K562 (cell line): ENCODE measurements around the gene HBB. TPM values are rescaled to one million over a fixed set of nuclear protein-coding genes. Genes with fewer than 3 reads are reported as not detected.
A peak's percentile ranks its signal among the peaks of the same experiment; 100 is the strongest.

ENCODE experiments used
- ARNT ChIP-seq, 2 experiments: fragments of 450-650 bp; IDR thresholded peaks; 2 replicates each; pipeline ENCODE4 v1.6.1; 2016; ENCODE audit warnings: mild to moderate bottlenecking in 1 of 2
- BRD4 ChIP-seq: fragments of 200-600 bp; sonication (generic); IDR thresholded peaks from 2 replicates; pipeline ENCODE4 v1.6.1; 2017; ENCODE audit warnings: inconsistent platforms
- DNMT1 ChIP-seq: fragments of 450-650 bp; IDR thresholded peaks from 2 replicates; pipeline ENCODE4 v1.6.1; 2016; ENCODE audit warnings: antibody characterized with exemption, mild to moderate bottlenecking
- ERF ChIP-seq: fragments of 450-650 bp; formaldehyde crosslinking; IDR thresholded peaks from 2 replicates; pipeline ENCODE4 v1.4.0; 2020; ENCODE audit warnings: mild to moderate bottlenecking, mixed read lengths
- FOXM1 ChIP-seq, 2 experiments: fragments of 450-650 bp in 1 of 2; sonication (generic) in 1 of 2; formaldehyde crosslinking in 1 of 2; IDR thresholded peaks; 2 replicates each; pipeline versions ENCODE4 v1.6.1 to v1.9.0; 2017 to 2022; ENCODE audit warnings: low read depth in 2 of 2, mild to moderate bottlenecking in 2 of 2, missing genetic modification reagents in 1 of 2, moderate library complexity in 1 of 2
- HBP1 ChIP-seq: fragments of 450-650 bp; formaldehyde crosslinking; IDR thresholded peaks from 2 replicates; pipeline ENCODE4 v1.4.0; 2022; ENCODE audit warnings: missing genetic modification characterization
- HCFC1 ChIP-seq: IDR thresholded peaks from 2 replicates; pipeline ENCODE4 v1.6.1; 2012; ENCODE audit warnings: low read depth, low read length, improper control_type of control experiment
- NELFE ChIP-seq: IDR thresholded peaks from 2 replicates; pipeline ENCODE4 v1.6.1; 2011; ENCODE audit warnings: mild to moderate bottlenecking; ENCODE audit not compliant: insufficient read depth, insufficient read length
- PCBP1 ChIP-seq: fragments of 200-400 bp; formaldehyde crosslinking; IDR thresholded peaks from 2 replicates; pipeline ENCODE4 v1.6.1; 2018; ENCODE audit warnings: mild to moderate bottlenecking, low read depth, low read length; ENCODE audit not compliant: poor library complexity, severe bottlenecking
- PURB ChIP-seq: sonication (generic); formaldehyde crosslinking; IDR thresholded peaks from 2 replicates; pipeline ENCODE4 v1.9.0; 2021; ENCODE audit warnings: low read depth, mild to moderate bottlenecking, missing genetic modification reagents
- SAFB2 ChIP-seq: fragments of 200-400 bp; formaldehyde crosslinking; IDR thresholded peaks from 2 replicates; pipeline ENCODE4 v1.6.1; 2018; ENCODE audit warnings: borderline replicate concordance, low read length, low read depth, moderate library complexity; ENCODE audit not compliant: severe bottlenecking
- SNAPC5 ChIP-seq: fragments of 250-450 bp; sonication (Bioruptor Pico); IDR thresholded peaks from 2 replicates; pipeline ENCODE4 v1.8.0; 2021; ENCODE audit warnings: moderate library complexity, mild to moderate bottlenecking, inconsistent platforms
- SUPT5H ChIP-seq: fragments of 450-650 bp; IDR thresholded peaks from 2 replicates; pipeline ENCODE4 v1.6.1; 2016
- TFAM ChIP-seq: fragments of 250-450 bp; sonication (Bioruptor Pico); conservative IDR thresholded peaks from 2 replicates; pipeline ENCODE4 v1.5.0; 2021; ENCODE audit warnings: mild to moderate bottlenecking, moderate library complexity
- ZBTB2 ChIP-seq: fragments of 450-650 bp; IDR thresholded peaks from 2 replicates; pipeline ENCODE4 v1.6.1; 2016; ENCODE audit warnings: antibody characterized with exemption
- ZBTB43 ChIP-seq: sonication (generic); formaldehyde crosslinking; IDR thresholded peaks from 2 replicates; pipeline ENCODE4 v1.8.0; 2023; ENCODE audit warnings: mild to moderate bottlenecking, missing genetic modification reagents
- ZKSCAN1 ChIP-seq: fragments of 150-350 bp; IDR thresholded peaks from 2 replicates; pipeline ENCODE4 v1.6.1; 2016; ENCODE audit warnings: low read depth, low read length
- ZNF431 ChIP-seq: sonication (generic); formaldehyde crosslinking; IDR thresholded peaks from 2 replicates; pipeline ENCODE4 v1.8.0; 2022; ENCODE audit warnings: mild to moderate bottlenecking, missing genetic modification reagents
- ZNF639 ChIP-seq, 2 experiments: fragments of 200-800 bp in 1 of 2; sonication (Bioruptor generic) in 1 of 2; sonication (generic) in 1 of 2; formaldehyde crosslinking in 1 of 2; IDR thresholded peaks in 1 of 2; conservative IDR thresholded peaks in 1 of 2; 2 replicates each; pipeline versions ENCODE4 v1.5.0 to v1.6.1; 2016 to 2020; ENCODE audit warnings: missing compliant biosample characterization in 1 of 2, missing genetic modification characterization in 1 of 2, missing genetic modification reagents in 1 of 2
- ZZZ3 ChIP-seq: fragments of 450-650 bp; IDR thresholded peaks from 2 replicates; pipeline ENCODE4 v1.6.1; 2016; ENCODE audit warnings: antibody characterized with exemption, mild to moderate bottlenecking, moderate library complexity
- polyA plus RNA-seq, 8 experiments: library from polyadenylated mRNA; depleted of rRNA in 4 of 8; stranded (reverse) in 5 of 8; unstranded in 3 of 8; fragments of >200 nt; fragmentation: Nextera tagmentation in 2 of 8; fragmentation: Illumina TruSeq in 1 of 8; extraction: Ambion mirVana in 2 of 8; extraction: Trizol in 1 of 8; gene quantifications; 2 replicates each; pipeline versions ENCODE4 v1.2.1 to v1.2.3, GENCODE V29; 2011 to 2014; ENCODE audit warnings: inconsistent platforms in 1 of 8, missing spikeins in 1 of 8
- total RNA-seq, 7 experiments: library from RNA; depleted of rRNA in 6 of 7; stranded (reverse); fragments of >200 nt in 6 of 7; fragmentation: Illumina TruSeq in 2 of 7; extraction: Trizol in 2 of 7; gene quantifications; 2 replicates each; pipeline versions ENCODE4 v1.2.1 to v1.2.3, GENCODE V29; 2011 to 2021; ENCODE audit warnings: low replicate concordance in 1 of 7

HBB gene
- total and polyA plus RNA-seq, 9 of the 15 experiments (the other 6 are each of a cell fraction or from before 2014, with no cell fraction given) = 0.33 to 3.4 (median 1.2) TPM; not detected in 2

GRCh38 chr11:5242933-5243815 lies 16.3 kb upstream of the HBB start (continued):
- TF ChIP-seq TFAM = no peak
- no peak for TF ChIP-seq BRD4
- TF ChIP-seq ZNF639 (CRISPR knock-in tag; conservative IDR thresholded peaks at IDR 0.05 in 1 of 2, IDR thresholded peaks at IDR 0.05 in 1 of 2) = no peak
- TF ChIP-seq ZBTB43 (CRISPR knock-in tag) = no peak
- no peak for TF ChIP-seq ERF (CRISPR knock-in tag)
- TF ChIP-seq PURB (CRISPR knock-in tag) = no peak
- TF ChIP-seq SNAPC5 (CRISPR knock-in tag) = no peak
- TF ChIP-seq FOXM1 (IDR thresholded peaks at IDR 0.05; ENCODE audit: low read depth) = no peak
- TF ChIP-seq FOXM1 (CRISPR knock-in tag; IDR thresholded peaks at IDR 0.05; ENCODE audit: low read depth) = no peak
- TF ChIP-seq ARNT (IDR thresholded peaks at IDR 0.05) = no peak
- TF ChIP-seq HBP1 (CRISPR knock-in tag) = no peak
- TF ChIP-seq ZKSCAN1 = no peak
- no peak for TF ChIP-seq HCFC1
- no peak for TF ChIP-seq ZZZ3
- no peak for TF ChIP-seq PCBP1
- TF ChIP-seq DNMT1 = no peak
- no peak for TF ChIP-seq NELFE
- peak; percentile 88 for TF ChIP-seq SUPT5H
- no peak for TF ChIP-seq ZNF431 (CRISPR knock-in tag)
- TF ChIP-seq SAFB2 = no peak
- TF ChIP-seq ZBTB2 = no peak
